Panc1 (cell line): Measurements from ENCODE around the gene B4GALNT4. TPM values are rescaled to one million over a fixed set of nuclear protein-coding genes. Genes with fewer than 3 reads are reported as not detected.

Source experiments
- ATAC-seq: fragments of 200-7000 bp; cut with Tn5 transposase; 2 replicates; pipeline ENCODE4 v1.9.1; 2020; ENCODE audit warnings: mild to moderate bottlenecking, moderate library complexity
- BruUV-seq: library from RNA; stranded (reverse); fragments of 400-500 nt; replicated peaks from 2 replicates; lab custom pipeline; 2021; lab: Mats Ljungman, UMichigan
- CTCF ChIA-PET: fragments of 300-600 bp; sonication (Branson Sonifier 250); formaldehyde crosslinking; loops from one replicate; lab custom pipeline; 2022; ENCODE audit warnings: antibody characterized with exemption; lab: Charles Lee
- POLR2A ChIA-PET: fragments of 300-600 bp; sonication (Branson Sonifier 250); formaldehyde crosslinking; loops from one replicate; lab custom pipeline; 2022; ENCODE audit warnings: antibody characterized with exemption; lab: Charles Lee
- DNase-seq: peaks from one replicate; pipeline ENCODE4 v3.0.0-alpha.2; 2010; ENCODE audit warnings: low read depth, low spot score
- H3K27ac ChIP-seq: 2 replicates; pipeline ENCODE4 v1.5.1; 2011; ENCODE audit warnings: mild to moderate bottlenecking, low read length, inconsistent platforms
- H3K27me3 ChIP-seq: fragments of 200-500 bp; sonication (Bioruptor generic); 2 replicates; pipeline ENCODE4 v1.6.0; 2014; ENCODE audit warnings: low read length, inconsistent platforms; ENCODE audit not compliant: control insufficient read depth, insufficient read depth
- H3K36me3 ChIP-seq: fragments of 200-500 bp; sonication (Bioruptor generic); 2 replicates; pipeline ENCODE4 v1.5.1; 2014; ENCODE audit warnings: inconsistent platforms, mild to moderate bottlenecking, low read length, moderate library complexity; ENCODE audit not compliant: control insufficient read depth, insufficient read depth
- H3K4me1 ChIP-seq: 2 replicates; pipeline ENCODE4 v1.5.1; 2011; ENCODE audit warnings: inconsistent platforms, mild to moderate bottlenecking, low read length, moderate library complexity; ENCODE audit not compliant: control insufficient read depth, insufficient read depth
- H3K4me3 ChIP-seq, 2 experiments: 2 replicates each; pipeline ENCODE4 v1.5.1; 2011 to 2012; ENCODE audit warnings: low read depth in 2 of 2, low read length in 2 of 2, mild to moderate bottlenecking in 2 of 2, inconsistent platforms in 1 of 2, moderate library complexity in 1 of 2
- H3K9me3 ChIP-seq: fragments of 200-500 bp; sonication (Bioruptor generic); 2 replicates; pipeline ENCODE4 v1.5.1; 2014; ENCODE audit warnings: low read depth, mild to moderate bottlenecking, inconsistent platforms, low read length, moderate library complexity; ENCODE audit not compliant: control insufficient read depth, insufficient read depth
- POLR2AphosphoS5 ChIP-seq: IDR thresholded peaks from 2 replicates; pipeline ENCODE4 v1.6.1; 2012; ENCODE audit warnings: mild to moderate bottlenecking, low read depth, low read length, moderate library complexity
- REST ChIP-seq, 2 experiments: IDR thresholded peaks; 2 replicates each; pipeline ENCODE4 v1.6.1; 2011 to 2012; ENCODE audit warnings: low read depth in 2 of 2, control low read depth in 1 of 2, low read length in 1 of 2, mild to moderate bottlenecking in 1 of 2, moderate library complexity in 1 of 2; ENCODE audit not compliant: insufficient read depth in 1 of 2
- SIN3A ChIP-seq: IDR thresholded peaks from 2 replicates; pipeline ENCODE4 v1.6.1; 2012; ENCODE audit warnings: low read depth, mild to moderate bottlenecking, low read length, moderate library complexity, borderline replicate concordance; ENCODE audit not compliant: insufficient read depth
- TCF7L2 ChIP-seq: IDR thresholded peaks from 2 replicates; pipeline ENCODE4 v1.6.1; 2011; ENCODE audit warnings: mild to moderate bottlenecking, low read depth, low read length, inconsistent platforms
- in situ Hi-C: cut with HindIII; loops from 2 replicates; pipeline ENCODE4 v1.10.0; 2016; ENCODE audit warnings: low sequenced_read_pairs, low pct_unique_long_range_greater_than_20kb
- intact Hi-C: fragments of 100-400 bp; cut with micrococcal nuclease; formaldehyde crosslinking; loops from one replicate; pipeline ENCODE4 v1.10.0; 2022; ENCODE audit not compliant: unreplicated experiment
- total RNA-seq: library from RNA; stranded (reverse); gene quantifications from one replicate; pipeline ENCODE4 v1.2.1, GENCODE V29; 2021; ENCODE audit not compliant: unreplicated experiment
- TF ChIP-seq, protein P1 (sequence below): fragments of 450-650 bp; IDR thresholded peaks from 2 replicates; pipeline ENCODE4 v1.5.1; 2017; ENCODE audit warnings: mild to moderate bottlenecking

Gene B4GALNT4
- total RNA-seq, 1 experiment from 2014 or later, result 122 TPM

- intact Hi-C loops, result loop anchor here (5.0 kb wide), 1 partner anchor 53 kb away; no protein-coding TSS in a partner anchor
- Histone ChIP-seq H3K27me3 (no peaks in the 10 kb centered on the region), H3K36me3 (no peaks in the 10 kb centered on the region), H3K9me3 (no peaks in the 10 kb centered on the region), H3K4me3 (peak within 1 kb of the TSS; percentile 34 to 62), H3K4me1 (peaks cover 51% of the 10 kb centered on the region), H3K27ac (peak within 1 kb of the TSS; percentile 97)
- POLR2A ChIA-PET, result no interaction called here
- TF ChIP-seq TCF7L2 (no peak), SIN3A (no peak), POLR2AphosphoS5 (peak; percentile 25)
- CTCF ChIA-PET, result interaction anchor here (0.6 kb wide), 1 partner anchor 31 kb away, joined by 3 read pairs; no protein-coding TSS in a partner anchor
- in situ Hi-C loops, result no loop called here
- no TSS peak for BruUV-seq
- peak; percentile 78 for ATAC-seq
- DNase-seq, result no peak
These were observed 24.9 kb downstream of the B4GALNT4 start, which contains the start of gene PKP3 for GRCh38 chr11:394034-394857. Gene PKP3, plus strand, starts transcription at chr11:394209. Its CDS starts 84 bp downstream, at chr11:394293.

DNA sequence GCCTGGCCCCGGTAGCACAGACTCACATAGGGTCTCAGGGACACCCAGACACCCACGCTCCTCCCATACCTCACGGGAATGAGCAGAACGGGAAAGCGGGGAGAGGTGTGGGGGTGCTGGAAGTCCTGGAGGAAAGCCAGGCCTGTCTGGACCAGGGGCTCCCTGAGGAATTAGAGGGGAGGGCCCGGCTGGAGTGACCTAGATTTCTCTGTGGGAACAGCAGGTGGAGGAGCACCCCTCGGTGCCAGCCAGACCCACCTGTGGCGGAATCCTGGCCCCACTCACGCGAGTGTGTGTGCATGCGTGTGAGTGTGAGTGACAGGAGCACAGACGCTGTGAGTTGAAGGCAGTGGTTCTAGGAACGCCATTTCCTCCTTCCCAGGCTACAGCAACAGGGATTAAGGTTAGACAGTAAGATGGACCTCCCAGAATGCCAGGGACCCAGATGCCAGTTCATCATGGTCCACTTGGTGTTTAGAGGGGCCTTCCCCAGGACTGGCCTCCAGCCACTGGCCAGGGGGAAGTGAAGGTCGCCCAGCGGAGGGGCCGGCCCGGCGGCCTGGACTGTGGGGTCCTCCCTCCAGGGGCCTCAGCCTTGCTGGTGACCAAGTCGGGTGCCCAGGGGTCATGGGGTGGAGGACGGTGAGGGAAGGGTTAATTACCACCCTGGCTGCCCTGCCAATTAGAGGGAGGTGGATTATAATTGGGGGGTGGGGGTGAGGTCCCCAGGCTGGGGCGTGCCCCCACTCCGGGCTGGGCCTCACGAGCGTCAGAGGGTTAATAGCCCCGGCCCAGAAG is 25.8 kb downstream of the B4GALNT4 start:
- ChIA-PET POLR2A (no interaction called here), CTCF (interaction anchor here (0.6 kb wide), 1 partner anchor 32 kb away, joined by 3 read pairs; no protein-coding TSS in a partner anchor)

More for the DNA sequence above, 25.8 kb downstream of the B4GALNT4 start:
- in situ Hi-C loops (no loop called here), intact Hi-C loops (loop anchor here (5.0 kb wide), 1 partner anchor 52 kb away; no protein-coding TSS in a partner anchor)
- Histone ChIP-seq H3K27me3 (no peaks in the 10 kb centered on the region), H3K4me1 (peaks cover 51% of the 10 kb centered on the region), H3K27ac (peak overlapping the region; percentile 97), H3K36me3 (no peaks in the 10 kb centered on the region), H3K9me3 (no peaks in the 10 kb centered on the region), H3K4me3 (peak overlapping the region; percentile 34 to 62)
- DNase-seq (no peak), ATAC-seq (0 out of 2 replicates have a peak, but pooled peaks have one; percentile 1)
- TSS peak; percentile 46 for BruUV-seq
- TF ChIP-seq, protein P1, sequence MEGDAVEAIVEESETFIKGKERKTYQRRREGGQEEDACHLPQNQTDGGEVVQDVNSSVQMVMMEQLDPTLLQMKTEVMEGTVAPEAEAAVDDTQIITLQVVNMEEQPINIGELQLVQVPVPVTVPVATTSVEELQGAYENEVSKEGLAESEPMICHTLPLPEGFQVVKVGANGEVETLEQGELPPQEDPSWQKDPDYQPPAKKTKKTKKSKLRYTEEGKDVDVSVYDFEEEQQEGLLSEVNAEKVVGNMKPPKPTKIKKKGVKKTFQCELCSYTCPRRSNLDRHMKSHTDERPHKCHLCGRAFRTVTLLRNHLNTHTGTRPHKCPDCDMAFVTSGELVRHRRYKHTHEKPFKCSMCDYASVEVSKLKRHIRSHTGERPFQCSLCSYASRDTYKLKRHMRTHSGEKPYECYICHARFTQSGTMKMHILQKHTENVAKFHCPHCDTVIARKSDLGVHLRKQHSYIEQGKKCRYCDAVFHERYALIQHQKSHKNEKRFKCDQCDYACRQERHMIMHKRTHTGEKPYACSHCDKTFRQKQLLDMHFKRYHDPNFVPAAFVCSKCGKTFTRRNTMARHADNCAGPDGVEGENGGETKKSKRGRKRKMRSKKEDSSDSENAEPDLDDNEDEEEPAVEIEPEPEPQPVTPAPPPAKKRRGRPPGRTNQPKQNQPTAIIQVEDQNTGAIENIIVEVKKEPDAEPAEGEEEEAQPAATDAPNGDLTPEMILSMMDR, result no peak
- TF ChIP-seq TCF7L2 (no peak), SIN3A (no peak), REST (IDR thresholded peaks at IDR 0.05; ENCODE audit: insufficient read depth in 1 of 2, low read depth in 2 of 2, low read length in 1 of 2) (no peak), POLR2AphosphoS5 (no peak)
